ENCODE results near the gene BAG2. TPM values are rescaled to one million over a fixed set of nuclear protein-coding genes. Genes with fewer than 3 reads are reported as not detected.

BAG2 gene
- total and polyA plus RNA-seq, 2 of the 4 experiments (the other 2 are of a cell fraction), result 8.1 to 10.0 TPM

- no peak overlapping the region for H3K4ac ChIP-seq (ENCODE audit: low read depth, low read length)
- in situ Hi-C loops (cut with MboI; ENCODE audit: low sequenced_read_pairs), result no loop called here
- H2AK5ac ChIP-seq (ENCODE audit: low read depth, low read length), result no peak overlapping the region
- ChIA-PET CTCF (no interaction called here), POLR2A (ENCODE audit: unreplicated experiment) (no interaction called here)
- no peak overlapping the region for H3K9ac ChIP-seq (ENCODE audit: low read depth, low read length)
- H3K56ac ChIP-seq (ENCODE audit: extremely low read depth, insufficient read depth, low read length), result no peak overlapping the region
- H3K18ac ChIP-seq (ENCODE audit: low read depth, low read length), result no peak overlapping the region
- H4K91ac ChIP-seq (ENCODE audit: insufficient read depth, low read depth, low read length), result no peak overlapping the region
- no peaks in the 10 kb centered on the region for H3K27me3 ChIP-seq (ENCODE audit: control insufficient read depth, insufficient read depth, low read length)
- no peak overlapping the region for H4K5ac ChIP-seq (ENCODE audit: low read depth, low read length)
- no peak overlapping the region for H2BK20ac ChIP-seq (ENCODE audit: low read depth, low read length)
- TF ChIP-seq SMC3 (IDR thresholded peaks at IDR 0.05; ENCODE audit: low read depth, low read length), result no peak
- TF ChIP-seq MAZ (IDR thresholded peaks at IDR 0.05; ENCODE audit: borderline replicate concordance, low read depth, low read length), result no peak
- TF ChIP-seq CTCF (conservative IDR thresholded peaks at IDR 0.05; ENCODE audit: low read depth, low read length), result no peak
- no peak for TF ChIP-seq POLR2A (IDR thresholded peaks at IDR 0.05; ENCODE audit: low read depth, low read length)
- TF ChIP-seq MAFK (IDR thresholded peaks at IDR 0.05; ENCODE audit: low read depth, low read length), result no peak
- no peak for TF ChIP-seq MXI1 (IDR thresholded peaks at IDR 0.05; ENCODE audit: borderline replicate concordance, low read depth, low read length)
- TF ChIP-seq FOS (IDR thresholded peaks at IDR 0.05; ENCODE audit: low read depth, low read length), result no peak
- no peak for TF ChIP-seq NFE2L2 (IDR thresholded peaks at IDR 0.05; ENCODE audit: low read depth, low read length)
- no peak for TF ChIP-seq BHLHE40 (IDR thresholded peaks at IDR 0.05; ENCODE audit: low read depth, low read length)
- no peak for TF ChIP-seq RFX5 (IDR thresholded peaks at IDR 0.05; ENCODE audit: low read depth, low read length)
- no peak for TF ChIP-seq RAD21 (IDR thresholded peaks at IDR 0.05; ENCODE audit: low read length)
- TF ChIP-seq ELK1 (IDR thresholded peaks at IDR 0.05; ENCODE audit: borderline replicate concordance, low read depth, low read length), result no peak
- no peak for TF ChIP-seq USF2 (IDR thresholded peaks at IDR 0.05; ENCODE audit: low read depth, low read length)
- TF ChIP-seq CHD1 (IDR thresholded peaks at IDR 0.05; ENCODE audit: low read depth, low read length), result no peak
- TF ChIP-seq CEBPB (IDR thresholded peaks at IDR 0.05; ENCODE audit: low read depth, low read length), result no peak
- intact Hi-C loops (cut with micrococcal nuclease), result no loop called here
- H3K4me1 ChIP-seq (ENCODE audit: control insufficient read depth, insufficient read depth, low read length), result no peaks in the 10 kb centered on the region
- no peaks in the 10 kb centered on the region for H3K9me1 ChIP-seq (ENCODE audit: insufficient read depth, low read length)
- H2AFZ ChIP-seq (replicated peaks; ENCODE audit: low read length, poor library complexity), result no peak overlapping the region
- no TSS peak for BruUV-seq (replicated peaks)
- H2AK9ac ChIP-seq (replicated peaks; ENCODE audit: low read depth, low read length, poor library complexity), result no peak overlapping the region
- no peaks in the 10 kb centered on the region for H3K9me3 ChIP-seq (ENCODE audit: control insufficient read depth, insufficient read depth, low read length)
- H4K8ac ChIP-seq (ENCODE audit: low read depth in 2 of 2, low read length in 2 of 2), result no peak overlapping the region
- H2BK5ac ChIP-seq (ENCODE audit: low read depth, low read length, poor library complexity, severe bottlenecking), result no peak overlapping the region
- no peak overlapping the region for H2BK15ac ChIP-seq (ENCODE audit: low read depth, low read length)
- H3K27ac ChIP-seq (ENCODE audit: insufficient read depth, low read length), result no peak overlapping the region
- dilution Hi-C loops (cut with HindIII; ENCODE audit: low sequenced_read_pairs, unreplicated experiment), result no loop called here
- DNase-seq, result no peak
- no peak overlapping the region for H3K23ac ChIP-seq (ENCODE audit: low read depth, low read length)
- no peak overlapping the region for H3K4me3 ChIP-seq (ENCODE audit: insufficient read depth, low read depth, low read length)
- H3K36me3 ChIP-seq (ENCODE audit: control insufficient read depth, insufficient read depth, low read length), result 0 out of 2 replicates have a peak, but pooled peaks cover 4% of the 10 kb centered on the region
- H3K4me2 ChIP-seq (ENCODE audit: low read depth, low read length), result no peak overlapping the region
- H2BK120ac ChIP-seq (ENCODE audit: low read depth, low read length), result no peak overlapping the region
- no peak overlapping the region for H3K14ac ChIP-seq (replicated peaks; ENCODE audit: low read depth, low read length)
- no peaks in the 10 kb centered on the region; the same call in 1 of the 2 replicates for H4K20me1 ChIP-seq (ENCODE audit: insufficient read depth, low read length)
- peaks cover 3 to 22% of the 10 kb centered on the region in 2 experiments for H3K79me1 ChIP-seq (ENCODE audit: low read depth in 1 of 2, low read length in 2 of 2)
- no peak for ATAC-seq (ENCODE audit: low read depth)
These were observed 44.4 kb upstream of the BAG2 start for GRCh38 chr6:57127763-57128162.
